Hypothalamus (tissue), 51 donors: ENCODE data around the gene ALK.

Experiments
- DNase-seq, 51 donors: peaks; one replicate each; lab custom pipeline; 2025; lab: John Stamatoyannopoulos, UW

The ALK gene

GRCh38 chr2:29241955-29242565 is 679.3 kb downstream of the ALK start:
- no peak for DNase-seq

- DNase-seq = no peak
These were observed 680.0 kb downstream of the ALK start for GRCh38 chr2:29241341-29241740.

GRCh38 chr2:29240601-29241000 is 680.8 kb downstream of the ALK start:
- DNase-seq = no peak

GRCh38 chr2:29239209-29239960 is 682.0 kb downstream of the ALK start:
- DNase-seq = no peak

- peak in 1 of 51 donors; percentile 5 for DNase-seq
These were observed 682.9 kb downstream of the ALK start for GRCh38 chr2:29238497-29238896.

- DNase-seq = no peak
These were observed 685.3 kb downstream of the ALK start for GRCh38 chr2:29236074-29236473.

- DNase-seq = no peak
These were observed 686.0 kb downstream of the ALK start for GRCh38 chr2:29235411-29235810.

GRCh38 chr2:29233428-29233827 is 688.0 kb downstream of the ALK start:
- no peak for DNase-seq

- no peak for DNase-seq
These were observed 689.3 kb downstream of the ALK start for GRCh38 chr2:29232041-29232440.

- no peak for DNase-seq
These were observed 691.7 kb downstream of the ALK start for GRCh38 chr2:29229640-29230039.

GRCh38 chr2:29228947-29229346 is 692.4 kb downstream of the ALK start:
- DNase-seq = no peak

GRCh38 chr2:29227935-29228675 is 693.3 kb downstream of the ALK start:
- peak in 1 of 51 donors; percentile 7 for DNase-seq

- no peak for DNase-seq
These were observed 694.6 kb downstream of the ALK start for GRCh38 chr2:29226808-29227207.

- DNase-seq = no peak
These were observed 695.0 kb downstream of the ALK start for GRCh38 chr2:29226375-29226774.

GRCh38 chr2:29225814-29226213 is 695.6 kb downstream of the ALK start:
- no peak for DNase-seq

- no peak for DNase-seq
These were observed 696.5 kb downstream of the ALK start for GRCh38 chr2:29224693-29225551.

GRCh38 chr2:29223851-29224692 is 697.3 kb downstream of the ALK start:
- DNase-seq = peak in 4 of 51 donors; percentile 4 to 42 (median 10)

GRCh38 chr2:29223257-29223656 is 698.1 kb downstream of the ALK start:
- DNase-seq = no peak

- DNase-seq = no peak
These were observed 698.8 kb downstream of the ALK start for GRCh38 chr2:29222381-29223179.
